WERI-Rb-1 (cell line): ENCODE results near the gene MEGF11.

Experiments used
- DNase-seq: peaks from one replicate; pipeline ENCODE4 v3.0.0-alpha.2; 2020
- H3K27ac ChIP-seq: fragments of 250-450 bp; sonication (Bioruptor Pico); 2 replicates; pipeline ENCODE4 v1.5.1; 2020; ENCODE audit warnings: mild to moderate bottlenecking, moderate library complexity
- H3K27me3 ChIP-seq: fragments of 250-450 bp; sonication (Bioruptor Pico); 2 replicates; pipeline ENCODE4 v1.5.1; 2021; ENCODE audit warnings: mild to moderate bottlenecking, low read depth, moderate library complexity; ENCODE audit not compliant: insufficient read depth, severe bottlenecking
- H3K36me3 ChIP-seq: fragments of 250-450 bp; sonication (Bioruptor Pico); 2 replicates; pipeline ENCODE4 v1.5.1; 2020; ENCODE audit warnings: mild to moderate bottlenecking, moderate library complexity
- H3K4me3 ChIP-seq: 2 replicates; pipeline ENCODE4 v1.5.1; 2011; ENCODE audit warnings: low read depth, mild to moderate bottlenecking, control low read depth, low read length
- H3K9me3 ChIP-seq: fragments of 250-450 bp; sonication (Bioruptor Pico); 2 replicates; pipeline ENCODE4 v1.5.1; 2021; ENCODE audit warnings: mild to moderate bottlenecking, moderate library complexity; ENCODE audit not compliant: severe bottlenecking
- CTCF ChIP-seq: IDR thresholded peaks from 2 replicates; pipeline ENCODE4 v1.5.1; 2011; ENCODE audit warnings: low read depth, mild to moderate bottlenecking, control low read depth, inconsistent platforms, low read length

Gene MEGF11

GRCh38 chr15:66157507-66157906, 96.0 kb downstream of the MEGF11 start:
- Histone ChIP-seq H3K27me3 (no peaks in the 10 kb centered on the region), H3K36me3 (no peaks in the 10 kb centered on the region), H3K27ac (no peak overlapping the region), H3K9me3 (no peaks in the 10 kb centered on the region), H3K4me3 (no peak overlapping the region)
- no peak for DNase-seq
- TF ChIP-seq CTCF = no peak

GRCh38 chr15:66156310-66156975, 97.1 kb downstream of the MEGF11 start:
- Histone ChIP-seq H3K36me3 (no peaks in the 10 kb centered on the region), H3K27ac (no peak overlapping the region), H3K4me3 (no peak overlapping the region), H3K9me3 (no peaks in the 10 kb centered on the region), H3K27me3 (no peaks in the 10 kb centered on the region)
- no peak for TF ChIP-seq CTCF
- no peak for DNase-seq

DNA sequence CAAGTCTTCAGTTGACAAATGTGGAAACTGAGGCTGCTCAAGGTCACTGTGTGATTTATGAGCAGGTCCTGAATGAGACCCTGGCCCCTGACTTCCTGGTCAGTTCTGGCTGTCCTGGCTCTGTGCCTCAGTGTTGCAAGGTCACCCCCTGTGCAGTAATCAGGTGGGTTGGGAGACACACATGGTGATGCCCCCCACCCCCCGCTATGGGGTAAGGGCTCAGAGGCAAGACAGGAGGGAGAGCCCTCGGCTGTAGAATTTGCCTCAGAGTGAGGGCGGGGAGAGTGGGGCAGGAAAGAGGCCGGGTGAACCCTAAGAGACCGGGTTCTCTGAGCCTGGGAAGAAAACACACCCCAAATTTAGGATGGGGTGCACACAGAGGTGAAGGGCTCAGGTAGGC, 98.5 kb downstream of the MEGF11 start:
- Histone ChIP-seq H3K4me3 (no peak overlapping the region), H3K36me3 (no peaks in the 10 kb centered on the region), H3K9me3 (no peaks in the 10 kb centered on the region), H3K27ac (no peak overlapping the region), H3K27me3 (no peaks in the 10 kb centered on the region)
- no peak for DNase-seq
- no peak for TF ChIP-seq CTCF

DNA sequence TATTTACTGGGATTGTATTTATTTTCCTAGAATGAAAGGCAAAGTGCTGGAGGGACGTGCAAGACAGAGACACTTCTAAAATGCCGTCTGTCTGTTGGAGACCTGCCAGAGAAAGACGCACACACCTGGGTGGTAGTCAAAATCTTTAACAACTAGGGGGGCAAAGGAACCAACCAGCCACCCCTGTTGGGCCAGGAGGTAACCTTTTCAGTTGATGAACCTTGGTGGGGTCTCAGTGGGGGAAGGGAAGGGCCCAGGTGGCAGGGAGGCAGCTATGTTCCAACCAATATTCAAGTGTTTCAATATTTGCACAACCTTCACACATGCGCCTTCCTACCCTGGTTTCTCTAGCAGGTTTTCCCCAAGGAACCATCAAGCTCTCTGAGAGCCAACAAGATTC, 99.0 kb downstream of the MEGF11 start:
- Histone ChIP-seq H3K27me3 (no peaks in the 10 kb centered on the region), H3K4me3 (no peak overlapping the region), H3K36me3 (no peaks in the 10 kb centered on the region), H3K9me3 (no peaks in the 10 kb centered on the region), H3K27ac (no peak overlapping the region)
- TF ChIP-seq CTCF = no peak
- DNase-seq = no peak

GRCh38 chr15:66153549-66154415, 99.8 kb downstream of the MEGF11 start:
- H3K36me3 ChIP-seq = no peaks in the 10 kb centered on the region
- H3K4me3 ChIP-seq = no peak overlapping the region
- TF ChIP-seq CTCF = no peak
- H3K9me3 ChIP-seq = no peaks in the 10 kb centered on the region
- no peak for DNase-seq
- no peak overlapping the region for H3K27ac ChIP-seq
- no peaks in the 10 kb centered on the region for H3K27me3 ChIP-seq

DNA sequence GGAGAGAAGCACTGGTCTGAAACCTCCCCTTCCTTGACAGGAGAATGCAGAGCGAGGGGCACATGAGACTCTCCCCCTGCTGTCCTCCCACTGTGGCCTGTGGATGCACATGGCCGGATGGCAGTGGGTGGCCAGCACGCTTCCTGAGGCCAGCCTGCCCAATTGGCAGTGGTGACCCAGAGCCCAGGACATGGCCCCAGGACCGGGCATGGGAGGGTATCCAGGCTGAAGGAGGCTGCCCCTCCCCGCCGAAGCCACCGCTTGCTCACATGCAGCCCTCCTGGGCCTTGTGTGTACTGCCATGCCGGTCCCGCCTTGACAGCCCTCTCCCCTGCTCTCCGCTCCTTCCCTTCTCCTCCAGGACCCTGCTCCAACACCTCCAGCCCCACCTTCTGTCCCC, 100.9 kb downstream of the MEGF11 start:
- Histone ChIP-seq H3K9me3 (no peaks in the 10 kb centered on the region), H3K27ac (no peak overlapping the region), H3K27me3 (no peaks in the 10 kb centered on the region), H3K4me3 (no peak overlapping the region), H3K36me3 (no peaks in the 10 kb centered on the region)
- no peak for TF ChIP-seq CTCF
- no peak for DNase-seq
